ENCODE measurements around the gene SHC2. TPM values are rescaled to one million over a fixed set of nuclear protein-coding genes. Genes with fewer than 3 reads are reported as not detected.

Gene SHC2, protein sequence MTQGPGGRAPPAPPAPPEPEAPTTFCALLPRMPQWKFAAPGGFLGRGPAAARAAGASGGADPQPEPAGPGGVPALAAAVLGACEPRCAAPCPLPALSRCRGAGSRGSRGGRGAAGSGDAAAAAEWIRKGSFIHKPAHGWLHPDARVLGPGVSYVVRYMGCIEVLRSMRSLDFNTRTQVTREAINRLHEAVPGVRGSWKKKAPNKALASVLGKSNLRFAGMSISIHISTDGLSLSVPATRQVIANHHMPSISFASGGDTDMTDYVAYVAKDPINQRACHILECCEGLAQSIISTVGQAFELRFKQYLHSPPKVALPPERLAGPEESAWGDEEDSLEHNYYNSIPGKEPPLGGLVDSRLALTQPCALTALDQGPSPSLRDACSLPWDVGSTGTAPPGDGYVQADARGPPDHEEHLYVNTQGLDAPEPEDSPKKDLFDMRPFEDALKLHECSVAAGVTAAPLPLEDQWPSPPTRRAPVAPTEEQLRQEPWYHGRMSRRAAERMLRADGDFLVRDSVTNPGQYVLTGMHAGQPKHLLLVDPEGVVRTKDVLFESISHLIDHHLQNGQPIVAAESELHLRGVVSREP
- total RNA-seq = 10 to 100 TPM; 10.7 to 19.4 TPM
- long read RNA-seq, partial matches to known transcripts = 4 of 7 reads
- long read RNA-seq, other reads (novel, unspliced or antisense) = 3 of 7 reads

GRCh38 chr19:460877-461720, at the start of gene SHC2:
Gene SHC2 (minus strand): TSS chr19:461033. CDS start chr19:460996, 37 bp downstream.
- peak; percentile 29 to 61 for ATAC-seq
- intact Hi-C loops (cut with DNase I) = no loop called here
- DNase-seq = peak; percentile 53

GRCh38 chr19:508204-509150, 47.6 kb upstream of the SHC2 start:
- ATAC-seq (no peak), DNase-seq (no peak)
- intact Hi-C loops (cut with DNase I) = no loop called here

- intact Hi-C loops (cut with DNase I) = no loop called here
Observed at GRCh38 chr19:507286-508203, 46.7 kb upstream of the SHC2 start, which contains the start of gene TPGS1. Gene TPGS1 (plus strand): TSS chr19:507497. CDS start chr19:507507, 10 bp downstream.

GRCh38 chr19:506404-507285, 45.8 kb upstream of the SHC2 start:
- ATAC-seq = peak; percentile 92 to 93

More at GRCh38 chr19:507286-508203, 46.7 kb upstream of the SHC2 start, which contains the start of gene TPGS1:
- DNase-seq = peak; percentile 82
- peak; percentile 92 to 94 for ATAC-seq

DNA sequence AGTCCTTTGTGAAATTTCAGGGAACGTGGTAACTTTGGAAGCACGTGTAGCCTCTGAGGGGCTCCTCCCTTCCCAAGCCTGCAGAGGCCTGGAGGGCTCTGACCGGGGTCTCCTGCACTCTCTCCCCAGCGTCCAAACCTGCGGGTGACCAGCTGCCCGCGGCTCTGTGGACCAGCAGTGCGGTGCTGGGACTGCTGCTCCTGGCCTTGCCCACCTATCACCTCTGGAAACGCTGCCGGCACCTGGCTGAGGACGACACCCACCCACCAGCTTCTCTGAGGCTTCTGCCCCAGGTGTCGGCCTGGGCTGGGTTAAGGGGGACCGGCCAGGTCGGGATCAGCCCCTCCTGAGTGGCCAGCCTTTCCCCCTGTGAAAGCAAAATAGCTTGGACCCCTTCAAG, 43.8 kb upstream of the SHC2 start:
- ATAC-seq (no peak), DNase-seq (no peak)
- intact Hi-C loops (cut with DNase I) = no loop called here

More at GRCh38 chr19:506404-507285, 45.8 kb upstream of the SHC2 start:
- DNase-seq = peak; percentile 99
- intact Hi-C loops (cut with DNase I) = no loop called here

- intact Hi-C loops (cut with DNase I) = no loop called here
- DNase-seq = no peak
- no peak for ATAC-seq
Observed at GRCh38 chr19:501646-502045, 40.8 kb upstream of the SHC2 start.

GRCh38 chr19:498977-499623, 38.3 kb upstream of the SHC2 start:
- no peak for DNase-seq
- no peak for ATAC-seq
- intact Hi-C loops (cut with DNase I) = no loop called here

GRCh38 chr19:498511-498891, 37.7 kb upstream of the SHC2 start:
- intact Hi-C loops (cut with DNase I) = no loop called here
- ATAC-seq (no peak), DNase-seq (no peak)

- peak; percentile 20 for DNase-seq
- peak in 1 of 2 donors; percentile 7 for ATAC-seq
- intact Hi-C loops (cut with DNase I) = no loop called here
Observed at GRCh38 chr19:497869-498510, 37.2 kb upstream of the SHC2 start.

DNA sequence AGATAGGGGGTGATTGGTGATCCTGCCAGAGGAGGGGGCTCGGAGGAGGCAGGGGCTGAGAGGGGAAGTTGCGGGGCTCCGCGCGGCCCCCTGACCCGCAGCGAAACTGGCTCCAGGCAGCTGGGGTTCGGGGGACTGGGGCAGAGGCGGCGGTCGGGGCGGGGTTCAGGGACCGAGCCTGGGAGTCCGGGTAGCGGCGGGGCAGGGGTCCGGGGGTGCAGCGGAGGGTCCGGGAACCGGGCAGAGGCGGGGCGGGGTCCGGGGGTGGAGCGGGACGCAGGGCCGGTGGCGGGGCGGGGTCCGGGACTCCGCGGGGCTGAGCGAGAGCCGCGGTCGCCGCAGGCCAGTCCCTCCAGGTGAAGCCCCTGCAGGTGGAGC, 36.6 kb upstream of the SHC2 start:
- intact Hi-C loops (cut with DNase I) = no loop called here
- ATAC-seq (no peak), DNase-seq (no peak)

DNA sequence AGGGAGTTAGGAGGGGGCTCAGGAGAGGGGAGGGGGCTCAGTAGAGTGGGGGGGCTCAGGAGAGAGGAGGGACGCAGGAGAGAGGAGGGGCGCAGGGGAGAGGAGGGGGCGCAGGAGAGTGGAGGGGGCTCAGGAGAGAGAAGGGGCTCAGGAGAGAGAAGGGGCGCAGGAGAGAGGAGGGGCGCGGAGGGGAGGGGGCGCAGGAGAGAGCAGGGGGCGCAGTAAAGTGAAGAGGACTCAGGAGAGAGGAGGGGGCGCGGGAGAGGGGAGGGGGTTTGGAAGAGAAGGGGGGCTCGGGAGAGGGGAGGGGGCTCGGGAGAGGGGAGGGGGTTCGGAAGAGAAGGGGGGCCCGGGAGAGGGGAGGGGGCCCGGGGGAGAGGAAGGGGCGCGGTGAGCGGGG, 36.2 kb upstream of the SHC2 start:
- DNase-seq (no peak), ATAC-seq (no peak)
- intact Hi-C loops (cut with DNase I) = no loop called here

GRCh38 chr19:496112-496665, 35.4 kb upstream of the SHC2 start, which contains the start of gene MADCAM1:
Gene MADCAM1 (plus strand): TSS chr19:496486. CDS start chr19:496500, 14 bp downstream.
- intact Hi-C loops (cut with DNase I) = no loop called here
- ATAC-seq = no peak
- DNase-seq = no peak

- intact Hi-C loops (cut with DNase I) = no loop called here
- DNase-seq (no peak), ATAC-seq (peak in 1 of 2 donors; percentile 20)
Observed at GRCh38 chr19:495402-496111, 34.7 kb upstream of the SHC2 start.

DNA sequence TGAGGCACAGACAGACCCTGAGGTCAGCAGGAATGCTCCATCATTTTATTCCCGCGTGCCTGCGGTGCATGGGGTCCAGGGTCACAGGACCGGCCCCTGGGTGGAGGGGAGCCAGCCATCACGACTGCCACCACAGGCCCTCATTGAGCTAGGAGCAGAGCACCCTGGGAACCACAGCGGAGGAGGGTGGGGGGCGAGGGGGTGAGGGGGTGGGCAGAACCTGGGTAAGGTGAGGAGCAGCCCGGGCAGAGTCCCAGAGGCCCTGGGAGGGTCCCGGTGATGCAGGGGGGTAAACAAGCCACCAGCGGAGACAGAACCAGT, 34.2 kb upstream of the SHC2 start:
- intact Hi-C loops (cut with DNase I) = no loop called here
- DNase-seq (no peak), ATAC-seq (no peak)
